IMR-90 (cell line): ENCODE results near the gene FOXK1.

Source experiments
- BHLHE40 ChIP-seq: fragments of 150-350 bp; IDR thresholded peaks from 2 replicates; pipeline ENCODE4 v1.6.1; 2016; ENCODE audit warnings: mild to moderate bottlenecking, low read depth, low read length
- CEBPB ChIP-seq: IDR thresholded peaks from 2 replicates; pipeline ENCODE4 v1.6.1; 2012; ENCODE audit warnings: low read depth, low read length, improper control_type of control experiment
- CHD1 ChIP-seq: IDR thresholded peaks from 2 replicates; pipeline ENCODE4 v1.6.1; 2012; ENCODE audit warnings: low read depth, low read length, improper control_type of control experiment
- MAFK ChIP-seq: IDR thresholded peaks from 2 replicates; pipeline ENCODE4 v1.6.1; 2012; ENCODE audit warnings: low read depth, low read length, improper control_type of control experiment
- POLR2A ChIP-seq: IDR thresholded peaks from 2 replicates; pipeline ENCODE4 v1.6.1; 2012; ENCODE audit warnings: mild to moderate bottlenecking, low read depth, low read length
- RAD21 ChIP-seq: IDR thresholded peaks from 2 replicates; pipeline ENCODE4 v1.6.1; 2012; ENCODE audit warnings: low read length, improper control_type of control experiment
- RFX5 ChIP-seq: IDR thresholded peaks from 2 replicates; pipeline ENCODE4 v1.8.0; 2012; ENCODE audit warnings: low read depth, mild to moderate bottlenecking, low read length, moderate library complexity
- SMC3 ChIP-seq: fragments of 150-350 bp; IDR thresholded peaks from 2 replicates; pipeline ENCODE4 v1.6.1; 2016; ENCODE audit warnings: low read depth, mild to moderate bottlenecking, antibody characterized with exemption, low read length, moderate library complexity
- TF ChIP-seq, protein P1 (sequence below): conservative IDR thresholded peaks from 2 replicates; pipeline ENCODE4 v1.5.1; 2012; ENCODE audit warnings: mild to moderate bottlenecking, low read depth, low read length, improper control_type of control experiment

DNA sequence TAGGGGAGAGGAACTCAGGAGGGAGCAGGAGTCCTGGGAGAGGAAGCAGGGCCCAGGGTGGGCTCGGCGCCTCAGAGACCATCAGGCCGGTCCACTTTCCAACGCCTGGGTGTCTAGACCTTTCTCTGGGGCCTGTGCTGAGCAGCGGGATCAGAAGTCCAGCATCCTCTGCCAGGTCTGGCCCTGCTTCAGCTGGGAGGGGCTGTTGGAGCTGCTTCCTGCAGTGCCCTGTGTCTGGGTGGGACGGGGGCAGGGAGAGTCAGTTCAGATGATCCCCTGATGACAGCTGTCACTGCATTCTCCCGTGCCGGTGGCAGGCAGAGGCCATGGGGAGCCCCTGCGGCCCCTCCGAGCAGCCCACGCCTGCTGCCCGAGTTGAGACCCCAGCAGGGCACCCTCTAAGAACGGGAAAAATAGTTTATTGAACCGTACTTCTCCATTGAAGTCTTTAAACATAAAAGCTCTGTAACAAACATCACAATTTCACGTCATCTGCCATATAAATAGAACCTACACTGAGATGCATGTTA lies 116.7 kb downstream of the FOXK1 start:
- TF ChIP-seq, protein P1, sequence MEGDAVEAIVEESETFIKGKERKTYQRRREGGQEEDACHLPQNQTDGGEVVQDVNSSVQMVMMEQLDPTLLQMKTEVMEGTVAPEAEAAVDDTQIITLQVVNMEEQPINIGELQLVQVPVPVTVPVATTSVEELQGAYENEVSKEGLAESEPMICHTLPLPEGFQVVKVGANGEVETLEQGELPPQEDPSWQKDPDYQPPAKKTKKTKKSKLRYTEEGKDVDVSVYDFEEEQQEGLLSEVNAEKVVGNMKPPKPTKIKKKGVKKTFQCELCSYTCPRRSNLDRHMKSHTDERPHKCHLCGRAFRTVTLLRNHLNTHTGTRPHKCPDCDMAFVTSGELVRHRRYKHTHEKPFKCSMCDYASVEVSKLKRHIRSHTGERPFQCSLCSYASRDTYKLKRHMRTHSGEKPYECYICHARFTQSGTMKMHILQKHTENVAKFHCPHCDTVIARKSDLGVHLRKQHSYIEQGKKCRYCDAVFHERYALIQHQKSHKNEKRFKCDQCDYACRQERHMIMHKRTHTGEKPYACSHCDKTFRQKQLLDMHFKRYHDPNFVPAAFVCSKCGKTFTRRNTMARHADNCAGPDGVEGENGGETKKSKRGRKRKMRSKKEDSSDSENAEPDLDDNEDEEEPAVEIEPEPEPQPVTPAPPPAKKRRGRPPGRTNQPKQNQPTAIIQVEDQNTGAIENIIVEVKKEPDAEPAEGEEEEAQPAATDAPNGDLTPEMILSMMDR: no peak
- TF ChIP-seq POLR2A (no peak), RAD21 (no peak), BHLHE40 (no peak), CEBPB (no peak), RFX5 (no peak), SMC3 (no peak), CHD1 (no peak), MAFK (no peak)
